Measurements from ENCODE around the gene PISD.
A peak's percentile ranks its signal among the peaks of the same experiment; 100 is the strongest.
"Not testable (repeated sequence)": the region's sequence is repeated elsewhere in the genome, so short reads cannot be mapped to it uniquely, and the experiment has no call there.

The PISD gene

GRCh38 chr22:31661851-31662667 lies at the start of gene PISD:
PISD (minus strand) TSS chr22:31662215; CDS start chr22:31662208, 7 bp downstream.
- no peaks in the 10 kb centered on the region for H3K27me3 ChIP-seq (ENCODE audit: low read depth)
- in situ Hi-C loops (cut with MboI; ENCODE audit: low sequenced_read_pairs), result loop anchor here (5.0 kb wide), 1 partner anchor 305 kb away; no protein-coding TSS in a partner anchor
- H3K4me3 ChIP-seq, result peak within 1 kb of the TSS; percentile 92
- H3K36me3 ChIP-seq (replicated peaks), result no peaks in the 10 kb centered on the region
- DNase-seq (ENCODE audit: low spot score in 2 of 2), result peak; percentile 91 to 96
- peaks cover 10% of the 10 kb centered on the region for H3K4me1 ChIP-seq
- H3K9me3 ChIP-seq, result no peaks in the 10 kb centered on the region

GRCh38 chr22:31711226-31711625 lies 49.2 kb upstream of the PISD start:
- H3K9me3 ChIP-seq; H3K27me3 ChIP-seq (ENCODE audit: low read depth); in situ Hi-C loops (cut with MboI; ENCODE audit: low sequenced_read_pairs); H3K4me3 ChIP-seq; DNase-seq (ENCODE audit: low spot score in 2 of 2); H3K4me1 ChIP-seq: not testable (repeated sequence)
- peaks cover 57% of the 10 kb centered on the region for H3K36me3 ChIP-seq (replicated peaks)

GRCh38 chr22:31707519-31707918 lies 45.5 kb upstream of the PISD start:
- H3K9me3 ChIP-seq, result no peaks in the 10 kb centered on the region
- no peak for DNase-seq (ENCODE audit: low spot score in 2 of 2)
- H3K27me3 ChIP-seq (ENCODE audit: low read depth), result no peaks in the 10 kb centered on the region
- peaks cover 50% of the 10 kb centered on the region for H3K36me3 ChIP-seq (replicated peaks)
- H3K4me1 ChIP-seq, result no peaks in the 10 kb centered on the region
- in situ Hi-C loops (cut with MboI; ENCODE audit: low sequenced_read_pairs), result no loop called here
- no peak overlapping the region for H3K4me3 ChIP-seq

GRCh38 chr22:31695423-31695822 lies 33.4 kb upstream of the PISD start:
- Histone ChIP-seq H3K36me3 (replicated peaks) (peaks cover 43% of the 10 kb centered on the region), H3K4me3 (no peak overlapping the region), H3K27me3 (ENCODE audit: low read depth) (no peaks in the 10 kb centered on the region), H3K9me3 (no peaks in the 10 kb centered on the region), H3K4me1 (no peaks in the 10 kb centered on the region)
- in situ Hi-C loops (cut with MboI; ENCODE audit: low sequenced_read_pairs), result no loop called here
- no peak for DNase-seq (ENCODE audit: low spot score in 2 of 2)

- H3K4me1 ChIP-seq; H3K4me3 ChIP-seq; DNase-seq (ENCODE audit: low spot score in 2 of 2); H3K27me3 ChIP-seq (ENCODE audit: low read depth); H3K9me3 ChIP-seq; in situ Hi-C loops (cut with MboI; ENCODE audit: low sequenced_read_pairs): not testable (repeated sequence)
- H3K36me3 ChIP-seq (replicated peaks), result peaks cover 38% of the 10 kb centered on the region
Observed at GRCh38 chr22:31694046-31694445, 32.0 kb upstream of the PISD start.

GRCh38 chr22:31692186-31692886 lies 30.3 kb upstream of the PISD start:
- no peaks in the 10 kb centered on the region for H3K27me3 ChIP-seq (ENCODE audit: low read depth)
- H3K4me1 ChIP-seq, result no peaks in the 10 kb centered on the region
- H3K9me3 ChIP-seq, result no peaks in the 10 kb centered on the region
- peaks cover 41% of the 10 kb centered on the region for H3K36me3 ChIP-seq (replicated peaks)
- DNase-seq (ENCODE audit: low spot score in 2 of 2), result no peak
- no peak overlapping the region for H3K4me3 ChIP-seq
- in situ Hi-C loops (cut with MboI; ENCODE audit: low sequenced_read_pairs), result no loop called here

GRCh38 chr22:31691408-31691807 lies 29.4 kb upstream of the PISD start:
- Histone ChIP-seq H3K4me1 (no peaks in the 10 kb centered on the region), H3K27me3 (ENCODE audit: low read depth) (no peaks in the 10 kb centered on the region), H3K36me3 (replicated peaks) (peaks cover 36% of the 10 kb centered on the region), H3K4me3 (no peak overlapping the region), H3K9me3 (no peaks in the 10 kb centered on the region)
- no peak for DNase-seq (ENCODE audit: low spot score in 2 of 2)
- in situ Hi-C loops (cut with MboI; ENCODE audit: low sequenced_read_pairs), result no loop called here

GRCh38 chr22:31683181-31684105 lies 21.4 kb upstream of the PISD start:
- H3K27me3 ChIP-seq (ENCODE audit: low read depth), result no peaks in the 10 kb centered on the region
- H3K36me3 ChIP-seq (replicated peaks), result peaks cover 39% of the 10 kb centered on the region
- no peak overlapping the region for H3K4me3 ChIP-seq
- no peaks in the 10 kb centered on the region for H3K4me1 ChIP-seq
- no peak for DNase-seq (ENCODE audit: low spot score in 2 of 2)
- in situ Hi-C loops (cut with MboI; ENCODE audit: low sequenced_read_pairs), result no loop called here
- H3K9me3 ChIP-seq, result no peaks in the 10 kb centered on the region

GRCh38 chr22:31682751-31683150 lies 20.7 kb upstream of the PISD start:
- Histone ChIP-seq H3K9me3 (no peaks in the 10 kb centered on the region), H3K27me3 (ENCODE audit: low read depth) (no peaks in the 10 kb centered on the region), H3K4me3 (no peak overlapping the region), H3K36me3 (replicated peaks) (peaks cover 36% of the 10 kb centered on the region), H3K4me1 (no peaks in the 10 kb centered on the region)
- no peak for DNase-seq (ENCODE audit: low spot score in 2 of 2)
- in situ Hi-C loops (cut with MboI; ENCODE audit: low sequenced_read_pairs), result no loop called here

GRCh38 chr22:31681349-31682345 lies 19.6 kb upstream of the PISD start:
- H3K36me3 ChIP-seq (replicated peaks), result peaks cover 30% of the 10 kb centered on the region
- no peak for DNase-seq (ENCODE audit: low spot score in 2 of 2)
- in situ Hi-C loops (cut with MboI; ENCODE audit: low sequenced_read_pairs), result no loop called here
- H3K4me1 ChIP-seq, result no peaks in the 10 kb centered on the region
- H3K9me3 ChIP-seq, result no peaks in the 10 kb centered on the region
- no peaks in the 10 kb centered on the region for H3K27me3 ChIP-seq (ENCODE audit: low read depth)
- no peak overlapping the region for H3K4me3 ChIP-seq

GRCh38 chr22:31680861-31681341 lies 18.9 kb upstream of the PISD start:
- in situ Hi-C loops (cut with MboI; ENCODE audit: low sequenced_read_pairs), result no loop called here

GRCh38 chr22:31678748-31679147 lies 16.7 kb upstream of the PISD start:
- Histone ChIP-seq H3K9me3 (no peaks in the 10 kb centered on the region), H3K4me3 (no peak overlapping the region), H3K36me3 (replicated peaks) (peaks cover 7% of the 10 kb centered on the region), H3K27me3 (ENCODE audit: low read depth) (no peaks in the 10 kb centered on the region), H3K4me1 (no peaks in the 10 kb centered on the region)
- in situ Hi-C loops (cut with MboI; ENCODE audit: low sequenced_read_pairs), result no loop called here
- no peak for DNase-seq (ENCODE audit: low spot score in 2 of 2)

More at GRCh38 chr22:31680861-31681341, 18.9 kb upstream of the PISD start:
- Histone ChIP-seq H3K4me1 (no peaks in the 10 kb centered on the region), H3K27me3 (ENCODE audit: low read depth) (no peaks in the 10 kb centered on the region), H3K4me3 (no peak overlapping the region), H3K9me3 (no peaks in the 10 kb centered on the region), H3K36me3 (replicated peaks) (peaks cover 25% of the 10 kb centered on the region)
- no peak for DNase-seq (ENCODE audit: low spot score in 2 of 2)
